Measurements from ENCODE around the gene MN1.
A peak's percentile ranks its signal among the peaks of the same experiment; 100 is the strongest.

MN1 gene

GRCh38 chr22:27835446-27835845 is 33.9 kb upstream of the MN1 start:
- Histone ChIP-seq H3K4me1 (ENCODE audit: insufficient read depth, insufficient read length) (peaks cover 12% of the 10 kb centered on the region), H3K9ac (ENCODE audit: insufficient read length, low read depth) (no peak overlapping the region), H3K9me3 (ENCODE audit: insufficient read depth, low read length) (peaks cover 9% of the 10 kb centered on the region), H3K27me3 (ENCODE audit: insufficient read depth, insufficient read length) (no peaks in the 10 kb centered on the region), H3K36me3 (ENCODE audit: insufficient read depth, insufficient read length, low read length) (no peaks in the 10 kb centered on the region), H3K4me3 (ENCODE audit: insufficient read length, low read depth) (no peak overlapping the region)
- no peak for TF ChIP-seq ZNF274 (IDR thresholded peaks at IDR 0.05; ENCODE audit: low read depth, low read length)
- no peak for DNase-seq (ENCODE audit: low read depth, low spot score)

GRCh38 chr22:27834364-27835185 is 33.0 kb upstream of the MN1 start:
- Histone ChIP-seq H3K9me3 (ENCODE audit: insufficient read depth, low read length) (peaks cover 9% of the 10 kb centered on the region), H3K27me3 (ENCODE audit: insufficient read depth, insufficient read length) (no peaks in the 10 kb centered on the region), H3K36me3 (ENCODE audit: insufficient read depth, insufficient read length, low read length) (no peaks in the 10 kb centered on the region), H3K4me1 (ENCODE audit: insufficient read depth, insufficient read length) (peaks cover 17% of the 10 kb centered on the region), H3K9ac (ENCODE audit: insufficient read length, low read depth) (peak overlapping the region; percentile 18), H3K4me3 (ENCODE audit: insufficient read length, low read depth) (no peak overlapping the region)
- TF ChIP-seq SUZ12 (IDR thresholded peaks at IDR 0.05; ENCODE audit: extremely low read depth, insufficient read depth, insufficient read length) (no peak), YY1 (IDR thresholded peaks at IDR 0.05; ENCODE audit: insufficient read depth, insufficient read length) (no peak), ZNF274 (IDR thresholded peaks at IDR 0.05; ENCODE audit: low read depth, low read length) (no peak)
- no peak for DNase-seq (ENCODE audit: low read depth, low spot score)

GRCh38 chr22:27833803-27834202 is 32.2 kb upstream of the MN1 start:
- Histone ChIP-seq H3K27me3 (ENCODE audit: insufficient read depth, insufficient read length) (no peaks in the 10 kb centered on the region), H3K4me3 (ENCODE audit: insufficient read length, low read depth) (no peak overlapping the region), H3K9me3 (ENCODE audit: insufficient read depth, low read length) (peaks cover 9% of the 10 kb centered on the region), H3K9ac (ENCODE audit: insufficient read length, low read depth) (no peak overlapping the region), H3K4me1 (ENCODE audit: insufficient read depth, insufficient read length) (peaks cover 17% of the 10 kb centered on the region), H3K36me3 (ENCODE audit: insufficient read depth, insufficient read length, low read length) (no peaks in the 10 kb centered on the region)
- TF ChIP-seq SUZ12 (IDR thresholded peaks at IDR 0.05; ENCODE audit: extremely low read depth, insufficient read depth, insufficient read length) (no peak), ZNF274 (IDR thresholded peaks at IDR 0.05; ENCODE audit: low read depth, low read length) (no peak), YY1 (IDR thresholded peaks at IDR 0.05; ENCODE audit: insufficient read depth, insufficient read length) (no peak)
- no peak for DNase-seq (ENCODE audit: low read depth, low spot score)

- TF ChIP-seq YY1 (IDR thresholded peaks at IDR 0.05; ENCODE audit: insufficient read depth, insufficient read length) (no peak), ZNF274 (IDR thresholded peaks at IDR 0.05; ENCODE audit: low read depth, low read length) (no peak)
- no peaks in the 10 kb centered on the region for H3K27me3 ChIP-seq (ENCODE audit: insufficient read depth, insufficient read length)
- peaks cover 2% of the 10 kb centered on the region for H3K9me3 ChIP-seq (ENCODE audit: insufficient read depth, low read length)
- H3K4me3 ChIP-seq (ENCODE audit: insufficient read length, low read depth): no peak overlapping the region
- peaks cover 17% of the 10 kb centered on the region for H3K4me1 ChIP-seq (ENCODE audit: insufficient read depth, insufficient read length)
- DNase-seq (ENCODE audit: low read depth, low spot score): no peak
- no peak overlapping the region for H3K9ac ChIP-seq (ENCODE audit: insufficient read length, low read depth)
- no peaks in the 10 kb centered on the region for H3K36me3 ChIP-seq (ENCODE audit: insufficient read depth, insufficient read length, low read length)
These were observed 31.1 kb upstream of the MN1 start for GRCh38 chr22:27832606-27833005.

- DNase-seq (ENCODE audit: low read depth, low spot score): no peak
- Histone ChIP-seq H3K27me3 (ENCODE audit: insufficient read depth, insufficient read length) (no peaks in the 10 kb centered on the region), H3K36me3 (ENCODE audit: insufficient read depth, insufficient read length, low read length) (no peaks in the 10 kb centered on the region), H3K9me3 (ENCODE audit: insufficient read depth, low read length) (no peaks in the 10 kb centered on the region), H3K4me3 (ENCODE audit: insufficient read length, low read depth) (no peak overlapping the region), H3K9ac (ENCODE audit: insufficient read length, low read depth) (peak overlapping the region; percentile 46), H3K4me1 (ENCODE audit: insufficient read depth, insufficient read length) (peaks cover 9% of the 10 kb centered on the region)
- no peak for TF ChIP-seq YY1 (IDR thresholded peaks at IDR 0.05; ENCODE audit: insufficient read depth, insufficient read length)
- TF ChIP-seq SUZ12 (IDR thresholded peaks at IDR 0.05; ENCODE audit: extremely low read depth, insufficient read depth, insufficient read length): no peak
- TF ChIP-seq ZNF274 (IDR thresholded peaks at IDR 0.05; ENCODE audit: low read depth, low read length): no peak
These were observed 28.1 kb upstream of the MN1 start for GRCh38 chr22:27829620-27830019.

GRCh38 chr22:27827604-27828587 is 26.3 kb upstream of the MN1 start:
- peaks cover 11% of the 10 kb centered on the region for H3K4me1 ChIP-seq (ENCODE audit: insufficient read depth, insufficient read length)
- no peak overlapping the region for H3K4me3 ChIP-seq (ENCODE audit: insufficient read length, low read depth)
- no peaks in the 10 kb centered on the region for H3K36me3 ChIP-seq (ENCODE audit: insufficient read depth, insufficient read length, low read length)
- H3K27me3 ChIP-seq (ENCODE audit: insufficient read depth, insufficient read length): no peaks in the 10 kb centered on the region
- DNase-seq (ENCODE audit: low read depth, low spot score): no peak
- TF ChIP-seq SUZ12 (IDR thresholded peaks at IDR 0.05; ENCODE audit: extremely low read depth, insufficient read depth, insufficient read length) (no peak), ZNF274 (IDR thresholded peaks at IDR 0.05; ENCODE audit: low read depth, low read length) (no peak), YY1 (IDR thresholded peaks at IDR 0.05; ENCODE audit: insufficient read depth, insufficient read length) (no peak)
- no peaks in the 10 kb centered on the region for H3K9me3 ChIP-seq (ENCODE audit: insufficient read depth, low read length)
- no peak overlapping the region for H3K9ac ChIP-seq (ENCODE audit: insufficient read length, low read depth)

GRCh38 chr22:27825174-27825573 is 23.6 kb upstream of the MN1 start:
- Histone ChIP-seq H3K4me1 (ENCODE audit: insufficient read depth, insufficient read length) (peaks cover 6% of the 10 kb centered on the region), H3K9me3 (ENCODE audit: insufficient read depth, low read length) (no peaks in the 10 kb centered on the region), H3K9ac (ENCODE audit: insufficient read length, low read depth) (no peak overlapping the region), H3K4me3 (ENCODE audit: insufficient read length, low read depth) (no peak overlapping the region), H3K27me3 (ENCODE audit: insufficient read depth, insufficient read length) (no peaks in the 10 kb centered on the region), H3K36me3 (ENCODE audit: insufficient read depth, insufficient read length, low read length) (no peaks in the 10 kb centered on the region)
- no peak for DNase-seq (ENCODE audit: low read depth, low spot score)
- TF ChIP-seq ZNF274 (IDR thresholded peaks at IDR 0.05; ENCODE audit: low read depth, low read length): no peak
- no peak for TF ChIP-seq SUZ12 (IDR thresholded peaks at IDR 0.05; ENCODE audit: extremely low read depth, insufficient read depth, insufficient read length)
- TF ChIP-seq YY1 (IDR thresholded peaks at IDR 0.05; ENCODE audit: insufficient read depth, insufficient read length): no peak
